GM20000 (cell line): ENCODE measurements around the gene BORCS5.
A peak's percentile ranks its signal among the peaks of the same experiment; 100 is the strongest.
"Not testable (repeated sequence)": the region's sequence is repeated elsewhere in the genome, so short reads cannot be mapped to it uniquely, and the experiment has no call there.

ENCODE experiments used
- DNase-seq: peaks from one replicate; pipeline ENCODE4 v3.0.0; 2012; ENCODE audit warnings: low spot score
- CTCF ChIP-seq: IDR thresholded peaks from 2 replicates; pipeline ENCODE4 v1.5.1; 2012; ENCODE audit warnings: mild to moderate bottlenecking, control low read depth; ENCODE audit errors: extremely low read depth, missing control alignments

Gene BORCS5

GRCh38 chr12:12498210-12498609 is 141.3 kb downstream of the BORCS5 start:
- TF ChIP-seq CTCF: no peak
- DNase-seq: no peak

- TF ChIP-seq CTCF: no peak
- no peak for DNase-seq
Observed at GRCh38 chr12:12499909-12500604, 143.2 kb downstream of the BORCS5 start.

GRCh38 chr12:12501121-12501520 is 144.2 kb downstream of the BORCS5 start:
- TF ChIP-seq CTCF: no peak
- no peak for DNase-seq

- not testable (repeated sequence) for DNase-seq
Observed at GRCh38 chr12:12502130-12502814, 145.4 kb downstream of the BORCS5 start.

GRCh38 chr12:12502815-12503151 is 145.9 kb downstream of the BORCS5 start:
- TF ChIP-seq CTCF: no peak
- DNase-seq: no peak

GRCh38 chr12:12503384-12504078 is 146.7 kb downstream of the BORCS5 start:
- DNase-seq: no peak
- no peak for TF ChIP-seq CTCF

GRCh38 chr12:12505544-12506495 is 148.9 kb downstream of the BORCS5 start:
- peak; percentile 76 for DNase-seq
- no peak for TF ChIP-seq CTCF
